GM06990 (cell line): ENCODE data around the gene ZNF438.
"Not testable (repeated sequence)": the region's sequence is repeated elsewhere in the genome, so short reads cannot be mapped to it uniquely, and the experiment has no call there.

Experiments
- DNase-seq: peaks from one replicate; pipeline ENCODE4 v3.0.0-alpha.2; 2011; ENCODE audit not compliant: insufficient read length; ENCODE audit errors: extremely low read depth
- H3K27me3 ChIP-seq: replicated peaks from 2 replicates; pipeline ENCODE4 v1.6.0; 2011; ENCODE audit warnings: low read length; ENCODE audit not compliant: control insufficient read depth, insufficient read depth
- H3K36me3 ChIP-seq: 2 replicates; pipeline ENCODE4 v1.5.1; 2011; ENCODE audit warnings: low read length; ENCODE audit not compliant: control insufficient read depth, insufficient read depth
- H3K4me3 ChIP-seq: replicated peaks from 2 replicates; pipeline ENCODE4 v1.5.1; 2011; ENCODE audit warnings: low read depth, mild to moderate bottlenecking, control low read depth, low read length
- TF ChIP-seq, protein P1 (sequence below): IDR thresholded peaks from 2 replicates; pipeline ENCODE4 v1.5.1; 2011; ENCODE audit warnings: low read length, control low read depth, mild to moderate bottlenecking, inconsistent platforms; ENCODE audit not compliant: insufficient read depth, poor library complexity, severe bottlenecking

Gene ZNF438

DNA sequence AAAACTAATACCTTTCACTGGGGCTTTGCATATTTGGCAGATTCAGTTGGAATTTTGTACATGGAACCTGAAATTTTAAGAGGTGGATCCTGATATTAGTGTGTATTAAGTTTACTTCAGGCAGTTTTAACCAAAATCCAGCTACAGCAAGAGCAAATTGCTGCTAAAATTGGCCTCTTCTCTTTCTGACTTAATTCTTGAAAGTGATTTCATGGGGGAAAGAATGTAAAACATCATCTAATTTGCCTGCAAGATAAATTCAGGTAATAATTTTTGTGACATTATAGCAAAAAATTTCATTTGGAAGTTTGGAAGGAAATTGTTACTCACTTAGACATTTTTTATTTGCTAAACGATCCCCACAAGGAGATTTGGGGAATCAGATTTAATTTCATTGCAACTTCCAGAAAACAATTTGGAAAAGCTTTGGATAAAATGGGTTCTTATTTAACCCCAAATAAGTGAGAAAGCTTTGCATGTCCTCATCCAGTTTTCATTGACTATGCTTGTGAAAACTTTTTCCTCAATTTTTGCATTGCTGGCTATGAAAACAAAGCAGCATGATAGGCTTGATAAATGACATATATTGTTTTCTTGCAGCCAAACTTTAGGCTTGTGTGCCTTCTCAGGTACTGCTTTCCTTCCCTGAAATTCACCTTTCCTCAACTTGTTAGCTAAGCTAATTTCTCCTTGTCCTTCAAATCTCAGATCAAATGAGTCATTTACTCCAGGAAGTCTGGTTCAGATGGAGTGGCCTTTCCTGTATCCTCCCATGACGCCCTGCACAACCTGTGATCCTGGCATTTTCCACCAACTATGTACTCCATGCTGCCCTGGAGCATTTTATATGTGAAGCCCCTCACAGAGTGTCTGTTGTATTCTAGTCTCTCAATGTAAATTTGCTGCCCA, 27.4 kb upstream of the ZNF438 start:
- DNase-seq, result no peak
- Histone ChIP-seq H3K4me3 (no peak overlapping the region), H3K27me3 (no peaks in the 10 kb centered on the region), H3K36me3 (no peaks in the 10 kb centered on the region)
- TF ChIP-seq, protein P1, sequence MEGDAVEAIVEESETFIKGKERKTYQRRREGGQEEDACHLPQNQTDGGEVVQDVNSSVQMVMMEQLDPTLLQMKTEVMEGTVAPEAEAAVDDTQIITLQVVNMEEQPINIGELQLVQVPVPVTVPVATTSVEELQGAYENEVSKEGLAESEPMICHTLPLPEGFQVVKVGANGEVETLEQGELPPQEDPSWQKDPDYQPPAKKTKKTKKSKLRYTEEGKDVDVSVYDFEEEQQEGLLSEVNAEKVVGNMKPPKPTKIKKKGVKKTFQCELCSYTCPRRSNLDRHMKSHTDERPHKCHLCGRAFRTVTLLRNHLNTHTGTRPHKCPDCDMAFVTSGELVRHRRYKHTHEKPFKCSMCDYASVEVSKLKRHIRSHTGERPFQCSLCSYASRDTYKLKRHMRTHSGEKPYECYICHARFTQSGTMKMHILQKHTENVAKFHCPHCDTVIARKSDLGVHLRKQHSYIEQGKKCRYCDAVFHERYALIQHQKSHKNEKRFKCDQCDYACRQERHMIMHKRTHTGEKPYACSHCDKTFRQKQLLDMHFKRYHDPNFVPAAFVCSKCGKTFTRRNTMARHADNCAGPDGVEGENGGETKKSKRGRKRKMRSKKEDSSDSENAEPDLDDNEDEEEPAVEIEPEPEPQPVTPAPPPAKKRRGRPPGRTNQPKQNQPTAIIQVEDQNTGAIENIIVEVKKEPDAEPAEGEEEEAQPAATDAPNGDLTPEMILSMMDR, result no peak

DNA sequence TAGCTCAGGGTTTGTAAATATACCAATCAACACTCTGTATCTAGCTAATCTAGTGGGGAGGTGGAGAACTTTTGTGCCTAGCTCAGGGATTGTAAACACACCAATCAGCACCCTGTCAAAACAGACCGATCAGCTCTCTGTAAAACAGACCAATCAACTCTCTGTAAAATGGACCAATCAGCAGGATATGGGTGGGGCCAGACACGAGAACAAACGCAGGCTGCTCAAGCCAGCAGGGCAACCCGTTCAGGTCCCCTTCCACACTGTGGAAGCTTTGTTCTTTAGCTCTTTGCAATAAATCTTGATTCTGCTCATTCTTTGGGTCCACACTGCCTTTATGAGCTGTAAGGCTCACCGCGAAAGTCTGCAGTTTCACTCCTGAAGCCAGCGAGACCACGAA, 25.0 kb upstream of the ZNF438 start:
- H3K36me3 ChIP-seq, H3K4me3 ChIP-seq, H3K27me3 ChIP-seq, DNase-seq: not testable (repeated sequence)

DNA sequence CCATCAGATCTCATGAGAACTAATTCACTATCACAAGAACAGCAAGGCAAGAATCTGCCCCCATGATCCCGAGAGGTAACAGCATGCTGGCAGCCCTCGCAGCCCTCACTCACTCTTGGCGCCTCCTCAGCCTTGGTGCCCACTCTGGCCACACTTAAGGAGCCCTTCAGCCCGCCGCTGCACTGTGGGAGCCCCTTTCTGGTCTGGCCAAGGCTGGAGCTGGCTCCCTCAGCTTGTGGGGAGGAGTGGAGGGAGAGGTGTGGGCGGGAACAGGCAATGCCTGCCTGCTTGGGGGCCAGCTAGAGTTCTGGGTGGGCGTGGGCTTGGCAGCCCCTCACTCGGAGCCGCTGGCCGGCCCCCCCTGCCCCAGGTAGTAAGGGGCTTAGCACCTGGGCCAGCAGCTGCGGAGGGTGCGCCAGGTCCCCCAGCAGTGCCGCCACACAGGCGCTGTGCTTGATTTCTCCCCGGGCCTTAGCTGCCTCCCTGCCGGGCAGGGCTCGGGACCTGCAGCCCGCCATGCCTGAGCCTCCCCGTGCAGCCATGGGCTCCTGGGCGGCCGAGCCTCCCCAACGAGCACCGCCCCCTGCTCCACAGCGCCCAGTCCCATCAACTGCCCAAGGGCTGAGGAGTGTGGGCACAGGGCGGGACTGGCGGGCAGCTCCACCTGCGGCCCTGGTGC, 24.0 kb upstream of the ZNF438 start:
- TF ChIP-seq, protein P1, result no peak
- Histone ChIP-seq H3K27me3 (no peaks in the 10 kb centered on the region), H3K4me3 (no peak overlapping the region), H3K36me3 (no peaks in the 10 kb centered on the region)
- no peak for DNase-seq

DNA sequence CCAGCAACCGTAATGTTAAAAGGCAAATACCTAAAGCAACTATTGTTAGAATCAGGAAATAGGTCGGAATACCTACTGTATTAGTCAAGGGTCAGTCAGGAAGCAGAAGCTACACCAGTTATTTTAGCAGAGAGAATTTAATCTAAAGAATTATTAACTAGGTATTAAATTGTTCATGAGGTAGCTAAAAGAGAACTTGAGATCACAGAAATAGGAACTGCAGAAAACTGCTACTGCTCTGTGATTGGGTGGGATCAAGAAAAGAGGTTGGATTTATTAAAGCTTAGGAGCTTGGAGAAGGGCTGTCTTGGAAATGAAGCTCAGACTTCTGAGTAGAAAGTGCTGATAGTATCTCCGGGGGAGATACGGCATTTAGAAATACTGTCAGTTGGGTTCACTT, 20.0 kb upstream of the ZNF438 start:
- DNase-seq, result no peak
- no peaks in the 10 kb centered on the region for H3K27me3 ChIP-seq
- TF ChIP-seq, protein P1, result no peak
- no peak overlapping the region for H3K4me3 ChIP-seq
- H3K36me3 ChIP-seq, result no peaks in the 10 kb centered on the region

DNA sequence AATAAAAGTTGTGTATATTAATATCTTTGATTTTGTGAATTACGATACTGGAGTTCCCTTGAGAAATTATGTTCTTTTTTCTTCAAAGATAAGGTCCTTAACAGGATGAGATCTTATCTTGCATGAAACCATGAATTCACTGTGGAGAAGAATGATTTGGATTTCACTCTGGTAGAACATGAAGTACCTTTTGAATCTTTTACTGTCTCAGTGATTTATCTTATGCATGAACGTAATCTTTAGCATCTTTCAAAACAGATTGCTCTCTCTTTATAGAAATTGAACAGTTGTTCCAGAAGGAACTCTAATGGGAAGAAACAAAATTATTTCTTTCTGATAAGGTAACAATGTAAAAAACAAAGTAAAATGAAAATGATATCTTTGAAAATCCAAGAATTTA, 11.0 kb upstream of the ZNF438 start:
- DNase-seq, result no peak
- H3K27me3 ChIP-seq, result no peaks in the 10 kb centered on the region
- no peaks in the 10 kb centered on the region for H3K36me3 ChIP-seq
- no peak overlapping the region for H3K4me3 ChIP-seq
- TF ChIP-seq, protein P1, result no peak

DNA sequence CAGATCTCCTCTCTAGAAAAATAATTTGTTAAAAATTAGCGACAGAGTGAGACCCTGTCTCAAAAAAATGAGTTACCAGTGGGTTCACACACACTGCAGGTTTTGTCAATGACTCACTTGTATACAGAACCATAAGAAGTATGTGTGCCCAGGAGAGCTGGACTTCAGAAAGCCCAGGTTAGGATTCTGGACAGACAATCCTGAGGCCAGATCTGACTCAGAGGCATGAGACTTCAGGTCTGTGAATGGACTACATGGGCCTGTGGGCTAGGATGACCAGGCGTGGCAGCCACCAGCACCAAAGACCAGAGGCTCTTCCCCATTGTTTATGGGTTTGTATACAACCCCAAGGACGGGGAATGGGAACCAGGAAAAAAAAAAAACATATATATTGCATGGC, 9.3 kb upstream of the ZNF438 start:
- H3K27me3 ChIP-seq, result no peaks in the 10 kb centered on the region
- TF ChIP-seq, protein P1, result no peak
- DNase-seq, result no peak
- no peak overlapping the region for H3K4me3 ChIP-seq
- no peaks in the 10 kb centered on the region for H3K36me3 ChIP-seq

DNA sequence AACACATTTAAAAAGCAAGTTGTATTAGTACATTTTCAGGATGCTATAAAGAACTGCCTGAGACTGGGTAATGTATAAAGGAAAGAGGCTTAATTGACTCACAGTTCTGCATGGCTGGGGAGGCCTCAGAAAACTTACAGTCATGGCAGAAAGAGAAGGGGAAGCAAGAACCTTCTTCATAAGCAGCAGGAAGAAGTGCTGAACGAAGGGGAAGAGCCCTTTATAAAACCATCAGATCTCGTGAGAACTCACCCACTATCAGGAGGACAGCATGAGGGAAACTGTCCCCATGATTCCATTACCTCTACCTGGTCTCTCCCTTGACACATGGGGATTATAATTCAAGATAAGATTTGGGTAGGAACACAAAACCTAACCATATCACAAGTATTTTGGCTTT, 7.3 kb upstream of the ZNF438 start:
- not testable (repeated sequence) for H3K27me3 ChIP-seq, H3K4me3 ChIP-seq, H3K36me3 ChIP-seq, DNase-seq
